ENCODE measurements around the gene NUDCD3.

The NUDCD3 gene

GRCh38 chr7:44347546-44348114 is 142.8 kb downstream of the NUDCD3 start:
- no peak for DNase-seq

- no peak for DNase-seq
Observed at GRCh38 chr7:44346063-44346462, 144.4 kb downstream of the NUDCD3 start.

GRCh38 chr7:44341401-44341800 is 149.1 kb downstream of the NUDCD3 start:
- DNase-seq = no peak

GRCh38 chr7:44338600-44338999 is 151.9 kb downstream of the NUDCD3 start:
- no peak for DNase-seq

- no peak for DNase-seq
Observed at GRCh38 chr7:44336491-44336890, 154.0 kb downstream of the NUDCD3 start.

GRCh38 chr7:44335184-44335583 is 155.3 kb downstream of the NUDCD3 start:
- DNase-seq = no peak

- DNase-seq = no peak
Observed at GRCh38 chr7:44334734-44335097, 155.7 kb downstream of the NUDCD3 start.

- DNase-seq = no peak
Observed at GRCh38 chr7:44333911-44334733, 156.3 kb downstream of the NUDCD3 start.

GRCh38 chr7:44331682-44332081 is 158.8 kb downstream of the NUDCD3 start:
- no peak for DNase-seq

- DNase-seq = no peak
Observed at GRCh38 chr7:44330331-44330730, 160.1 kb downstream of the NUDCD3 start.

- DNase-seq = no peak
Observed at GRCh38 chr7:44329888-44330287, 160.6 kb downstream of the NUDCD3 start.
